ENCODE measurements around the gene RPS21. TPM values are rescaled to one million over a fixed set of nuclear protein-coding genes. Genes with fewer than 3 reads are reported as not detected.

RPS21 gene
- total and polyA plus RNA-seq, 2 of the 13 experiments (the other 11 are each of a cell fraction or from before 2014, with no cell fraction given) = 2,647 to 11,063 TPM

GRCh38 chr20:62386383-62387218, at the start of gene RPS21 (continued):
- TF ChIP-seq PRDM15 (CRISPR knock-in tag; IDR thresholded peaks at IDR 0.05) = no peak
- TF ChIP-seq JUN (CRISPR knock-in tag; IDR thresholded peaks at IDR 0.05) = peak; percentile 37; the same call in 1 of the 2 replicates
- TF ChIP-seq ZNF546 (CRISPR knock-in tag; conservative IDR thresholded peaks at IDR 0.05) = peak; percentile 97
- TF ChIP-seq HOXA9 (CRISPR knock-in tag; IDR thresholded peaks at IDR 0.05; ENCODE audit: borderline replicate concordance) = peak; percentile 95; the same call in 1 of the 2 replicates
- peak; percentile 81 for TF ChIP-seq KLF11 (CRISPR knock-in tag; IDR thresholded peaks at IDR 0.05)
- TF ChIP-seq MYPOP (CRISPR knock-in tag; IDR thresholded peaks at IDR 0.05) = peak; percentile 71; the same call in 1 of the 2 replicates
- TF ChIP-seq MYNN (CRISPR knock-in tag; IDR thresholded peaks at IDR 0.05; ENCODE audit: low read depth) = peak; percentile 52; the same call in 1 of the 2 replicates
- TF ChIP-seq ZNF605 (CRISPR knock-in tag; IDR thresholded peaks at IDR 0.05) = peak; percentile 99
- TF ChIP-seq ZNF646 (CRISPR knock-in tag; IDR thresholded peaks at IDR 0.05) = peak; percentile 14; the same call in 1 of the 2 replicates
- TF ChIP-seq, protein P1, sequence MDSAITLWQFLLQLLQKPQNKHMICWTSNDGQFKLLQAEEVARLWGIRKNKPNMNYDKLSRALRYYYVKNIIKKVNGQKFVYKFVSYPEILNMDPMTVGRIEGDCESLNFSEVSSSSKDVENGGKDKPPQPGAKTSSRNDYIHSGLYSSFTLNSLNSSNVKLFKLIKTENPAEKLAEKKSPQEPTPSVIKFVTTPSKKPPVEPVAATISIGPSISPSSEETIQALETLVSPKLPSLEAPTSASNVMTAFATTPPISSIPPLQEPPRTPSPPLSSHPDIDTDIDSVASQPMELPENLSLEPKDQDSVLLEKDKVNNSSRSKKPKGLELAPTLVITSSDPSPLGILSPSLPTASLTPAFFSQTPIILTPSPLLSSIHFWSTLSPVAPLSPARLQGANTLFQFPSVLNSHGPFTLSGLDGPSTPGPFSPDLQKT (CRISPR knock-in tag; IDR thresholded peaks at IDR 0.05; ENCODE audit: borderline replicate concordance) = no peak
- 0 out of 2 replicates have a peak, but pooled peaks have one; percentile 54 for TF ChIP-seq ZNF850 (CRISPR knock-in tag; conservative IDR thresholded peaks at IDR 0.05)
- TF ChIP-seq AKAP8 (CRISPR knock-in tag; IDR thresholded peaks at IDR 0.05) = peak; percentile 87; the same call in 1 of the 2 replicates
- peak; percentile 96 for TF ChIP-seq PHF8 (CRISPR knock-in tag; IDR thresholded peaks at IDR 0.05)
- TF ChIP-seq MIXL1 (CRISPR knock-in tag; IDR thresholded peaks at IDR 0.05) = peak; percentile 92
- no peak; a peak in 1 of 4 replicates for TF ChIP-seq NR2F1 (CRISPR knock-in tag; IDR thresholded peaks at IDR 0.05)
- TF ChIP-seq PRPF4 (IDR thresholded peaks at IDR 0.05; ENCODE audit: low read depth, low read length, poor library complexity, severe bottlenecking) = no peak

Measured in HepG2 (cell line).